SK-N-SH treated with all-trans-retinoic acid at 6 μM for 48 hours (cell line): ENCODE measurements around the gene HIF1AN.

ENCODE experiments used
- ARNTL ChIP-seq: fragments of 450-650 bp; formaldehyde crosslinking; IDR thresholded peaks from 2 replicates; pipeline ENCODE4 v1.5.0; 2020; ENCODE audit warnings: low read depth, mild to moderate bottlenecking, moderate library complexity, borderline replicate concordance
- CREB5 ChIP-seq: fragments of 250-450 bp; sonication (Bioruptor Pico); IDR thresholded peaks from 2 replicates; pipeline ENCODE4 v1.5.1; 2020; ENCODE audit warnings: low read depth, mild to moderate bottlenecking, moderate library complexity
- ESRRG ChIP-seq: fragments of 250-450 bp; sonication (Bioruptor Pico); IDR thresholded peaks from 2 replicates; pipeline ENCODE4 v1.6.1; 2021; ENCODE audit warnings: mild to moderate bottlenecking
- PATZ1 ChIP-seq: fragments of 250-450 bp; sonication (Bioruptor Pico); IDR thresholded peaks from 2 replicates; pipeline ENCODE4 v1.8.0; 2020; ENCODE audit warnings: mild to moderate bottlenecking, moderate library complexity, borderline replicate concordance
- POU6F1 ChIP-seq: fragments of 250-450 bp; sonication (Bioruptor Pico); IDR thresholded peaks from 2 replicates; pipeline ENCODE4 v1.8.0; 2021; ENCODE audit warnings: low read depth, mild to moderate bottlenecking, moderate library complexity, borderline replicate concordance
- PPARA ChIP-seq: fragments of 250-450 bp; sonication (Bioruptor Pico); IDR thresholded peaks from 2 replicates; pipeline ENCODE4 v1.5.0; 2020; ENCODE audit warnings: mild to moderate bottlenecking, borderline replicate concordance
- RARB ChIP-seq: fragments of 250-450 bp; sonication (Bioruptor Pico); IDR thresholded peaks from 2 replicates; pipeline ENCODE4 v1.8.0; 2021; ENCODE audit warnings: mild to moderate bottlenecking, moderate library complexity
- SNAI2 ChIP-seq: fragments of 250-450 bp; sonication (Bioruptor Pico); IDR thresholded peaks from 2 replicates; pipeline ENCODE4 v1.5.0; 2020; ENCODE audit warnings: mild to moderate bottlenecking, moderate library complexity
- TCF4 ChIP-seq: fragments of 250-450 bp; sonication (Bioruptor Pico); IDR thresholded peaks from 2 replicates; pipeline ENCODE4 v1.8.0; 2021; ENCODE audit warnings: mild to moderate bottlenecking, moderate library complexity, borderline replicate concordance
- ZFP3 ChIP-seq: fragments of 250-450 bp; sonication (Bioruptor Pico); IDR thresholded peaks from 2 replicates; pipeline ENCODE4 v1.5.0; 2020; ENCODE audit warnings: mild to moderate bottlenecking, moderate library complexity
- ZFP30 ChIP-seq: fragments of 450-650 bp; formaldehyde crosslinking; IDR thresholded peaks from 2 replicates; pipeline ENCODE4 v1.5.0; 2022; ENCODE audit warnings: mild to moderate bottlenecking, moderate library complexity
- ZNF565 ChIP-seq: fragments of 450-650 bp; formaldehyde crosslinking; conservative IDR thresholded peaks from 2 replicates; pipeline ENCODE4 v1.5.0; 2020; ENCODE audit warnings: low read depth, mild to moderate bottlenecking, moderate library complexity
- ZNF70 ChIP-seq: fragments of 450-650 bp; formaldehyde crosslinking; IDR thresholded peaks from 2 replicates; pipeline ENCODE4 v1.5.0; 2020; ENCODE audit warnings: mild to moderate bottlenecking, moderate library complexity
- ZNF8 ChIP-seq: fragments of 450-650 bp; formaldehyde crosslinking; IDR thresholded peaks from 2 replicates; pipeline ENCODE4 v1.5.0; 2020; ENCODE audit warnings: mild to moderate bottlenecking, moderate library complexity

- TF ChIP-seq ZNF8 (CRISPR knock-in tag) (no peak), SNAI2 (no peak), ESRRG (CRISPR knock-in tag) (no peak), RARB (CRISPR knock-in tag) (no peak), PATZ1 (CRISPR knock-in tag) (no peak), ZFP3 (CRISPR knock-in tag) (no peak), CREB5 (CRISPR knock-in tag) (no peak), ARNTL (CRISPR knock-in tag) (no peak), PPARA (CRISPR knock-in tag) (no peak), POU6F1 (CRISPR knock-in tag) (no peak), ZFP30 (no peak), TCF4 (CRISPR knock-in tag) (no peak), ZNF70 (CRISPR knock-in tag) (no peak), ZNF565 (no peak)
These were observed 40.5 kb downstream of the HIF1AN start for GRCh38 chr10:100576282-100576635.
